GM12801 (cell line): Measurements from ENCODE around the gene FRMD5.

Experiments
- TF ChIP-seq, protein P1 (sequence below): IDR thresholded peaks from one replicate; pipeline ENCODE4 v1.5.1; 2011; ENCODE audit warnings: control low read depth; ENCODE audit not compliant: insufficient read length; ENCODE audit errors: extremely low read depth

FRMD5 gene

DNA sequence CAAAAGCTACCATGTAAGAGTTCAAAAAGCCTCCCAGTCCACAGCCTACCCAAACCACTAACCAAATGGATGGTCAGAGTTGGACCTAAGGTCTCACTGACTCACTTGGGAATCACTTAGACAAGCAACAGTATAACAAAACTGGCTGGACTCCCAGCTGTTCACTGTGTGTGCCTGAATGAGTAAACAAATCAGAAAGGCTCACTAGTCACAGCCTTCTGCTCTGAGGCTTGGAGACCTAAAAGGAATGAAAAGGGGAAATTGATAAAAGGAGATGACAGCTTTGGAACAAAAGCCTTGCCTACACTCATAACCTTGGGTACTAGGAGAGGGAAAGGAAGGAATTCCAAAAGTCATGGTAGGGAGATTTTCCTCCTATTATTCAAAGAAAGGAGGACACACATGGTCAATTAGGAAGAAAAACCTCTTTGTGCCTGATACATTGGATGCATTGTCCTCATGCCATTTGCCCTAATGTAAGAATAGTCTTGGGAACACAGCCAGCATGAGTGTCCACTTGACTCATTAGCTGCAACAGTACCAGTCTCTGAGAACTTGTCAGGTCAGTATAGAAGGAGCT, 92.3 kb downstream of the FRMD5 start:
- TF ChIP-seq, protein P1, sequence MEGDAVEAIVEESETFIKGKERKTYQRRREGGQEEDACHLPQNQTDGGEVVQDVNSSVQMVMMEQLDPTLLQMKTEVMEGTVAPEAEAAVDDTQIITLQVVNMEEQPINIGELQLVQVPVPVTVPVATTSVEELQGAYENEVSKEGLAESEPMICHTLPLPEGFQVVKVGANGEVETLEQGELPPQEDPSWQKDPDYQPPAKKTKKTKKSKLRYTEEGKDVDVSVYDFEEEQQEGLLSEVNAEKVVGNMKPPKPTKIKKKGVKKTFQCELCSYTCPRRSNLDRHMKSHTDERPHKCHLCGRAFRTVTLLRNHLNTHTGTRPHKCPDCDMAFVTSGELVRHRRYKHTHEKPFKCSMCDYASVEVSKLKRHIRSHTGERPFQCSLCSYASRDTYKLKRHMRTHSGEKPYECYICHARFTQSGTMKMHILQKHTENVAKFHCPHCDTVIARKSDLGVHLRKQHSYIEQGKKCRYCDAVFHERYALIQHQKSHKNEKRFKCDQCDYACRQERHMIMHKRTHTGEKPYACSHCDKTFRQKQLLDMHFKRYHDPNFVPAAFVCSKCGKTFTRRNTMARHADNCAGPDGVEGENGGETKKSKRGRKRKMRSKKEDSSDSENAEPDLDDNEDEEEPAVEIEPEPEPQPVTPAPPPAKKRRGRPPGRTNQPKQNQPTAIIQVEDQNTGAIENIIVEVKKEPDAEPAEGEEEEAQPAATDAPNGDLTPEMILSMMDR = no peak

DNA sequence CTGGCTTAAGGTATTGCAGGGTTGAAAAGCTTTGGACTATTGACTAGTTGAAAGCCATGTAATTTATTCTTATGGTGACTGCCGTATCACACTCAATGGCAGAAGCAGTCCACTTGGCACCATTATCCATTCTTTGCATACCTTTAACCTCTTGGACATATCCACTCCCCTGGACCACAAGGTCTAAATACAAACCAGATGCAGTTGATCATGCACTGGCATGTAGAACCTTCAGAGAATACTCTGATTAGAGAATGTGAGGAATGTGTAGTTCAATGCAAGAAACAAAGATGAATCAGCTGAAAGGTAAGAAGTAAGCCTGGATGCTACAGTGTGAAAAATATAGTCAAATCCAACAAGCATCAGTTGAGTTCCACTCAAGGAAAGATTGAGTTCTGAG, 93.1 kb downstream of the FRMD5 start:
- TF ChIP-seq, protein P1 = no peak

DNA sequence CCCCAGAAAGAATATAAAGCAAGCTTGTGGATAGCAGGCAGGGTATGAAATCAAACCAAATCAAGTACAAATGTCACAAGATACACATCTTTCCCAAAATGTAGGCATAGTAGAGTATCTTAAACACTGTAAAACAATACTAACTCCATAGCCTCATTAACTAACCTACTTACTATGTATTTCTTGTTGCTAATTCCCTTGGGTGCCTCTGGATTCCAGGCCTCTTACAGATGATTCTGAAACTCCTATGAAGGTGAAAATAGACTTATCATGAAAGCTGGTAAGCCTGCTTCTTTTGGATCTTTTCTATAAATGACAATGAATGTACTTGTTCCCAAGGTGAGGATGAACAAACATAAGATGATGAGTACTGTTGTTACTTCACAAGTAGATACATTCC, 93.8 kb downstream of the FRMD5 start:
- TF ChIP-seq, protein P1 = no peak

DNA sequence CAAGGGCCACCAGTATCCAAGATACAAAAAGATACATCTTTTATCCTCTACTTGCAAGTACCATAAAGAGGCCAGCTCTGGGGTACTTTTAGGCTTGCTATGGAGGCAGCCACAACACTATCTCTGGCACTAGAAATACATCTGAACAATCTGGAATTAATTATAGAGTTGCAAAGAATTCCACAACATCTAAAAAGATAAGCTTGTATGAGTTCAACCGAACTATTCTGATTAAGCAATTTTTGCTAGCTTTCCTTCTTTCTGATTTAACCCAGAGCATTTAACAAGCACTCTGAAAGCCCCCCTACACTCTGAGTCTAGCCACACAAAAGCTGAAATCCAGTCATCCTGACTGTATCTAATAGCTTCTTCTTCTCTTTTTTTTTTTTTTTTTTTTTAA, 95.4 kb downstream of the FRMD5 start:
- TF ChIP-seq, protein P1 = no peak

DNA sequence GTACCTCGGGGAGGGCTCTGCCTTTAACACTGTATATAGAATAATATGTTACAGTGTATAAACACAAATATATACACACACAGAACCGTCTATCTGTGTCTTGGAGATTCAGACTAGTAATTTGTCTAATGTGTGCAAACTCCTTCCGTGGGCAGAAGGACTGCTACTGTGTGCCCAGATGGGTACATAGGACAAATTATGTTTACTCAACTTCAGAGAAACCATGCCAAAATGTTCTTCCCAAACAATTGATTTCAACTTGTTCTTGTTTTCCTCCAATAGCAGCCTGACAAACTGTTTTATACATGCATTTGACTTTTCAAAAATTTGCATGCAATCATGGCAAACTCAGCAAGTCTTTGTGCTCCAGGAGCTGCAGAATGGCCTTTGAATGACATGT, 97.5 kb downstream of the FRMD5 start:
- TF ChIP-seq, protein P1 = no peak

DNA sequence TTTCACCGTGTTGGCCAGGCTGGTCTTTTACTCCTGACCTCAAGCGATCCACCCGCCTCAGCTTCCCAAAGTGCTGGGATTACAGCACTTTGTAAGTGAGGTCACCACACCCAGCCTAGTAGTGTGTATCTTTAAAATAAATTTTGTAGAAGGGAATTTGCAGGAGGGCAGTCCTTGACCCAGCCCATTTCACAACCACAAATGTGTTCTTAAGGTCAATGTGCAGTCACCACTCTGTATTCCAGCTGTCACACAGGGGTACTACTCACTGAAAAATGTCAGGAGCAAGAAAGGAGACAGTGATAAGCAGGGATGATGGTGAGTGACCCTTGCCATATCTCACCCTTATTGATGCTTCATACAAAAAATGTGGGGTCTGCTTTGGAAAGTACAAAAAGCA, 98.5 kb downstream of the FRMD5 start:
- TF ChIP-seq, protein P1 = no peak

DNA sequence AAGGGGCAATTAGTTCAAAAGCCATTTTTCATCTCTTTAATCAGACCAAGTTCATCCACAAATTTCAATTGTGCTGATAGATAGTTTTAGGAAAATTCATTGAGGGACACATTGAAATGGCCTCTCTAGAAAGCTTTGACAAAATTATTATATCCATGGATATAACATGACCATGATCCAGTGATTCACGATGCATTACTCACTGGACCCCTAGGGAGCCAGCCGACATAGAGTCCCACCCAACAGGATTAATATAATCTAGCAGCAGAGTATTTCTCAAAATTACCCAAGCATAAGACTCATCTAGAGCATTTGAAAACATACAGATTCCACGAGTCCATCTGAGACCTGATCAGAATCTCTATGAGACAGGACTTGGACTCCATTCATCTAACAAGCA, 100.3 kb downstream of the FRMD5 start:
- TF ChIP-seq, protein P1 = no peak
